Brain microvascular endothelial cell (primary cell): ENCODE measurements around the gene NR2F6.
"Not testable (repeated sequence)": the region's sequence is repeated elsewhere in the genome, so short reads cannot be mapped to it uniquely, and the experiment has no call there.

Experiments
- DNase-seq: peaks from one replicate; pipeline ENCODE4 v3.0.0-alpha.2; 2020
- H3K27ac ChIP-seq: fragments of 250-450 bp; sonication (Bioruptor Pico); 2 replicates; pipeline ENCODE4 v1.5.1; 2020; ENCODE audit warnings: mild to moderate bottlenecking, moderate library complexity
- H3K27me3 ChIP-seq: fragments of 250-450 bp; sonication (Bioruptor Pico); replicated peaks from 2 replicates; pipeline ENCODE4 v1.5.1; 2020; ENCODE audit warnings: mild to moderate bottlenecking
- H3K36me3 ChIP-seq: fragments of 250-450 bp; sonication (Bioruptor Pico); replicated peaks from 2 replicates; pipeline ENCODE4 v1.5.1; 2020; ENCODE audit warnings: mild to moderate bottlenecking
- H3K4me3 ChIP-seq: 2 replicates; pipeline ENCODE4 v1.5.1; 2011; ENCODE audit warnings: low read depth, mild to moderate bottlenecking, control low read depth, low read length, moderate library complexity
- in situ Hi-C: cut with HindIII; loops from 2 replicates; pipeline ENCODE4 v1.10.0; 2017; ENCODE audit warnings: low sequenced_read_pairs, low pct_ligation_motif_present
- TF ChIP-seq, protein P1 (sequence below): IDR thresholded peaks from 2 replicates; pipeline ENCODE4 v1.5.1; 2011; ENCODE audit warnings: low read depth, mild to moderate bottlenecking, moderate library complexity, low read length, control low read depth, inconsistent platforms; ENCODE audit errors: missing control alignments

NR2F6 gene

DNA sequence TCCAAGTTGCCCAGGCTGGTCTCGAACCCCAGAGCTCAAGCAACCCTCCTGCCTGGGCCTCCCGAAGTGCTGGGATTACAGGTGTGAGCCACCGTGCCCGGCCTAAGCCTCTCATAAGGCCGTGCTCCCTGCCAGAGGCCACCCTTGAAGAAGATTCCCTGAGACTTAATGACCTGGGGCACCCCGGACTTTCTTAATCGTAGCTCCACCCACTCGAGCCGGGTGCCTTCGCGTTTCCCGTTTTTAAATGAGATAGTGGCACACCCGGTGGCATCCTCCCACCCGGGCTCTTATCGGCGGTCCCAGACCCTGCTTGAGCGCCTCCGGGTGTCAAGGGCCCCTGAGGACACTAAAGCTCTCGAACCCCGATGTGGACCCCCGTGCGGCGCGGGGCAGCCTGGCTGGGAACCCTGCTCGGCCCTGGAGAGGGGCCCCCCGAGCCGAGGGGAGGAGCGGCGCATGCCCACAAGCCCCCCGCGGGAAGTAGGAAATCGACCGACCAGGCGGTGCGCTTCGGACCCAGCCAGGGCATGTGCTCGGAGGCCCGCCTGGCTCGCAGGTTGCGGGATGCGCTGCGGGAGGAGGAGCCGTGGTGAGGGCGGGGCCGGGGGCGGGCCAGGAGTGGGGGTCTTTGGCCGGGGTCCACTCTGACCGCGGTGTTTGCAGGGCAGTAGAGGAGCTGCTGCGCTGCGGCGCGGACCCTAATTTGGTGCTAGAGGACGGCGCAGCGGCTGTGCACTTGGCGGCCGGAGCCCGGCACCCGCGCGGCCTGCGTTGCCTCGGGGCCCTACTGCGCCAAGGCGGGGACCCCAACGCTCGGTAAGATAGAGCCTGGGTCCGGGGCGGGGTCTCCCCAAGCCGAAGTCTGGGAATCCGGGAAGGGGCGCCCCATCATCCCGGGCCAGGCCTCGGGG, 35.9 kb upstream of the NR2F6 start, which contains the start of gene ANKLE1:
Gene ANKLE1, plus strand, starts transcription at position 511 of the 914 bp plus-strand sequence. Its CDS starts 20 bp downstream, at position 531.
- TF ChIP-seq, protein P1, sequence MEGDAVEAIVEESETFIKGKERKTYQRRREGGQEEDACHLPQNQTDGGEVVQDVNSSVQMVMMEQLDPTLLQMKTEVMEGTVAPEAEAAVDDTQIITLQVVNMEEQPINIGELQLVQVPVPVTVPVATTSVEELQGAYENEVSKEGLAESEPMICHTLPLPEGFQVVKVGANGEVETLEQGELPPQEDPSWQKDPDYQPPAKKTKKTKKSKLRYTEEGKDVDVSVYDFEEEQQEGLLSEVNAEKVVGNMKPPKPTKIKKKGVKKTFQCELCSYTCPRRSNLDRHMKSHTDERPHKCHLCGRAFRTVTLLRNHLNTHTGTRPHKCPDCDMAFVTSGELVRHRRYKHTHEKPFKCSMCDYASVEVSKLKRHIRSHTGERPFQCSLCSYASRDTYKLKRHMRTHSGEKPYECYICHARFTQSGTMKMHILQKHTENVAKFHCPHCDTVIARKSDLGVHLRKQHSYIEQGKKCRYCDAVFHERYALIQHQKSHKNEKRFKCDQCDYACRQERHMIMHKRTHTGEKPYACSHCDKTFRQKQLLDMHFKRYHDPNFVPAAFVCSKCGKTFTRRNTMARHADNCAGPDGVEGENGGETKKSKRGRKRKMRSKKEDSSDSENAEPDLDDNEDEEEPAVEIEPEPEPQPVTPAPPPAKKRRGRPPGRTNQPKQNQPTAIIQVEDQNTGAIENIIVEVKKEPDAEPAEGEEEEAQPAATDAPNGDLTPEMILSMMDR: no peak
- DNase-seq: no peak
- Histone ChIP-seq H3K4me3 (peak within 1 kb of the TSS; percentile 35), H3K27ac (no peak within 1 kb of the TSS), H3K27me3 (no peaks in the 10 kb centered on the region), H3K36me3 (peaks cover 7% of the 10 kb centered on the region)
- in situ Hi-C loops: no loop called here

DNA sequence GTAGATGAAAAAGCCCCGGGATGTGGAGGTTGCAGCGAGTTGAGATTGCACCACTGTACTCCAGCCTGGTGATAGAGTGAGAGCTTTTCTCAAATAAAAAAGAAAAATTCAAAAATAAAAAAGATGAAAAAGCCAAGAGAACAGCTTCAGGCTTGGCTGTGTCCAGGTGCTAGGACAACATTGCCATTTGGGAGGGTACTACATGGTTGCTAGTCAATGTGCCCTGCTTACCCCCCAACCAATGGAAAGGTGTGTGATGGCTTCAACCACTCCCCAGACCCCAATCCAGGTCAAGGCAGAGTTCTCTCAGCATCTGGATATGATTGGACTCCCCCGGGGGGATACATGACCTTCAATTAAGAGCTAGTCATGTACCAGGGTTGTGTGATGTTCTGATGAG, 33.7 kb upstream of the NR2F6 start:
- Histone ChIP-seq H3K4me3 (no peak overlapping the region), H3K27ac (no peak overlapping the region), H3K36me3 (peaks cover 26% of the 10 kb centered on the region), H3K27me3 (no peaks in the 10 kb centered on the region)
- TF ChIP-seq, protein P1: no peak
- no peak for DNase-seq
- in situ Hi-C loops: no loop called here

DNA sequence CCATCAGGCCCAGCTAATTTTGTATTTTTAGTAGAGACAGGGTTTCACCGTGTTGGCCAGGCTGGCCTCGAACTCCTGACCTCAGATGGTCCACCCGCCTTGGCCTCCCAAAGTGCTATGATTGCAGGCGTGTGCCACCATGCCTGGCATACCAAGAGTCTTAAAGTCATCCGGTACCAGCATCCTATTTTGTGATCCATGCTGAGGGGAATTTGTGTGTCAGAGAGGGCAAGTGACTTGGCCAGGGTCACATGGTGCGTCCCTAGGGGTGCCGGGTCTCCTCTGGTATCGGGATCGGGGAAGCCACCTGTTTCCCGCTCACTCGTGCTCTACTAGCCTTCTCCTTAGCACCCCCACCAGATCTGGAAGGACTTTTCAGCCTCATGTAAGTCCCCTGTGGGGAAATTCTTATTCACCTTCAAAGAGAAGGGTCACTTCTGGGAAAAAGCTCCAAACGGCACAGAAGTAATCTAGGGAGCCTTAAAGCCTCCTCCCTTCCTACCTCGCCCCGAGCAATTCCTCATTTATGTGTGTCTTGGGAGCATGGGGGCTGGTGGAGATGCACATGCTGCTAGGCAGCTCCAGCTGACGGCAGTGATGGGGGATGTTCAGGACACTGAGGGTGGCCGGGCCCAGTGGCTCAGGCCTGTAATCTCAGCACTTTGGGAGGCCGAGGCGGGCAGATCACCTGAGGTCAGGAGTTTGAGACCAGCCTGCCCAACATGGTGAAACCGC, 29.9 kb upstream of the NR2F6 start:
- in situ Hi-C loops: no loop called here
- TF ChIP-seq, protein P1: no peak
- Histone ChIP-seq H3K4me3 (no peak overlapping the region), H3K27me3 (no peaks in the 10 kb centered on the region), H3K27ac (no peak overlapping the region), H3K36me3 (peaks cover 58% of the 10 kb centered on the region)
- no peak for DNase-seq

DNA sequence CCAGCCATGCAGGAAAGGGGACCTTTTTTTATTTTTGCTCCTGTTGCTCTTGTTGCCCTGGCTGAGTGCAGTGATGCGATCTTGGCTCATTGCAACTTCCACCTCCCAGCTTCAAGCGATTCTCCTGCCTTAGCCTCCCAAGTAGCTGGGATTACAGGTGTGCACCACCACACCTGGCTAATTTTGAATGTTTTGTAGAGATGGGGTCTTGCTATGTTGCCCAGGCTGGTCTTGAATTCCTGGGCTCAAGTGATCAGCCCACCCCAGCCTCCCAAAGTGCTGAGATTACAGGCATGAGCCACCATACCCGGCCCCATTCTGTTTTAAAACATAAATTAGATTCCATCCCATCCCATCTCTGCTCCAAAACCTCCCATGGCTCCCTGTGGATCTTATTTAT, 29.2 kb upstream of the NR2F6 start:
- H3K36me3 ChIP-seq: peaks cover 62% of the 10 kb centered on the region
- in situ Hi-C loops, H3K27me3 ChIP-seq, H3K27ac ChIP-seq, H3K4me3 ChIP-seq, DNase-seq: not testable (repeated sequence)

DNA sequence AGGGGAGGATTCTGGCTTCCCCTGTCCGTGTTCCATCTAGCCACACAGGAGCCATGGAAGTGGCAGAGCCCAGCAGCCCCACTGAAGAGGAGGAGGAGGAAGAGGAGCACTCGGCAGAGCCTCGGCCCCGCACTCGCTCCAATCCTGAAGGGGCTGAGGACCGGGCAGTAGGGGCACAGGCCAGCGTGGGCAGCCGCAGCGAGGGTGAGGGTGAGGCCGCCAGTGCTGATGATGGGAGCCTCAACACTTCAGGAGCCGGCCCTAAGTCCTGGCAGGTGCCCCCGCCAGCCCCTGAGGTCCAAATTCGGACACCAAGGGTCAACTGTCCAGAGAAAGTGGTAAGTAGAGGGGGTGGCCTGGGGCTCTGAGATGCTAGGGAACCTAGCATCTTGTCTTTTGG, 23.0 kb upstream of the NR2F6 start:
- in situ Hi-C loops: no loop called here
- Histone ChIP-seq H3K36me3 (peaks cover 39% of the 10 kb centered on the region), H3K27ac (no peak overlapping the region), H3K27me3 (no peaks in the 10 kb centered on the region), H3K4me3 (no peak overlapping the region)
- TF ChIP-seq, protein P1: no peak
- no peak for DNase-seq
